Thyroid gland (tissue), 4 donors: ENCODE measurements around the gene CDC42BPA.

Experiments used
- POLR2A ChIP-seq, 2 donors: fragments of 450-650 bp; IDR thresholded peaks; one replicate each; pipeline ENCODE4 v1.6.1; 2017; ENCODE audit warnings: antibody characterized with exemption in 2 of 2, mild to moderate bottlenecking in 2 of 2, moderate library complexity in 1 of 2
- TF ChIP-seq, protein P1 (sequence below), 6 experiments: fragments of 200-600 bp in 3 of 6; fragments of 450-650 bp in 3 of 6; sonication (generic) in 3 of 6; IDR thresholded peaks; one replicate each; pipeline ENCODE4 v1.5.1; 2016 to 2019; ENCODE audit warnings: antibody characterized with exemption in 6 of 6, mild to moderate bottlenecking in 2 of 6, inconsistent platforms in 1 of 6, moderate library complexity in 1 of 6

DNA sequence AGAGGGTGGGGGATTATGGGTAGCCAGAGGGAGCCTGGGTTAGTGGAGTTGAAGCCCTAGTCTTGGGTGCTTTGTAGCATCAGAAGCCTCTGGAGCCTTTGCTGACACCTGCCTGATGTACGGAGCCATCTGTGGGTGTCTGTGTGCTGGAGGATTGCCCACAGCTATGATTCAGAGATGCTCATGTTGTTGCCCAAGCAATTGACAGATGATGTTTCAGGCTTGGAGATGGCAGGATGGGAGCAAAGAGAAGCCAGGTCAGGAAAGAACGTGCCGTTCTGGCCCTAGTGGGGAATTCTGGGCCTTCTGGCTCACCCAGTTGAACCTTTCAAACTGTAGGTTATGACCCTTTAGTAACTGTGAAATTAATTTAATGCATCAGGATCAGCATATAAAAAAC lies 350.6 kb downstream of the CDC42BPA start:
- no peak for TF ChIP-seq POLR2A (IDR thresholded peaks at IDR 0.05)
- TF ChIP-seq, protein P1, sequence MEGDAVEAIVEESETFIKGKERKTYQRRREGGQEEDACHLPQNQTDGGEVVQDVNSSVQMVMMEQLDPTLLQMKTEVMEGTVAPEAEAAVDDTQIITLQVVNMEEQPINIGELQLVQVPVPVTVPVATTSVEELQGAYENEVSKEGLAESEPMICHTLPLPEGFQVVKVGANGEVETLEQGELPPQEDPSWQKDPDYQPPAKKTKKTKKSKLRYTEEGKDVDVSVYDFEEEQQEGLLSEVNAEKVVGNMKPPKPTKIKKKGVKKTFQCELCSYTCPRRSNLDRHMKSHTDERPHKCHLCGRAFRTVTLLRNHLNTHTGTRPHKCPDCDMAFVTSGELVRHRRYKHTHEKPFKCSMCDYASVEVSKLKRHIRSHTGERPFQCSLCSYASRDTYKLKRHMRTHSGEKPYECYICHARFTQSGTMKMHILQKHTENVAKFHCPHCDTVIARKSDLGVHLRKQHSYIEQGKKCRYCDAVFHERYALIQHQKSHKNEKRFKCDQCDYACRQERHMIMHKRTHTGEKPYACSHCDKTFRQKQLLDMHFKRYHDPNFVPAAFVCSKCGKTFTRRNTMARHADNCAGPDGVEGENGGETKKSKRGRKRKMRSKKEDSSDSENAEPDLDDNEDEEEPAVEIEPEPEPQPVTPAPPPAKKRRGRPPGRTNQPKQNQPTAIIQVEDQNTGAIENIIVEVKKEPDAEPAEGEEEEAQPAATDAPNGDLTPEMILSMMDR (IDR thresholded peaks at IDR 0.05) = no peak
